H1 (cell line): ENCODE data around the gene CDRT4. TPM values are rescaled to one million over a fixed set of nuclear protein-coding genes. Genes with fewer than 3 reads are reported as not detected.

ENCODE experiments used
- CHD2 ChIP-seq: IDR thresholded peaks from 2 replicates; pipeline ENCODE4 v1.6.1; 2012; ENCODE audit warnings: low read length, improper control_type of control experiment
- polyA plus RNA-seq, 7 experiments: library from polyadenylated mRNA; depleted of rRNA in 3 of 7; stranded (reverse) in 5 of 7; unstranded in 2 of 7; fragments of >200 nt in 5 of 7; fragments of 200-250 nt in 2 of 7; gene quantifications; 1 replicate in 5 of 7; 2 replicates in 1 of 7; 4 replicates in 1 of 7; pipeline versions ENCODE4 v1.2.1 to v1.2.3, GENCODE V29; 2011 to 2013; ENCODE audit warnings: missing spikeins in 2 of 7, mixed read lengths in 2 of 7
- total RNA-seq: library from RNA; stranded (reverse); fragmentation: NEBNext Ultra II Directional; extraction: Animal tissue kit (Norgen Biotek cat#: 25700); gene quantifications from 2 replicates; pipeline ENCODE4 v1.2.1, GENCODE V29; 2021

The CDRT4 gene
- total and polyA plus RNA-seq, 2 of the 8 experiments (the other 6 are each of a cell fraction or from before 2014, with no cell fraction given), result 2.6 to 5.6 TPM

- TF ChIP-seq CHD2, result no peak
Measured at GRCh38 chr17:15511142-15511541, 43.7 kb upstream of the CDRT4 start (continued).
